8988T (cell line): ENCODE results near the gene C8G.
A peak's percentile ranks its signal among the peaks of the same experiment; 100 is the strongest.

ENCODE experiments used
- DNase-seq: peaks from one replicate; pipeline ENCODE4 v3.0.0; 2011

Gene C8G

GRCh38 chr9:136944519-136945332 is at the start of gene C8G, which contains the start of gene FBXW5:
C8G (plus strand) TSS chr9:136945243; CDS start chr9:136945321, 78 bp downstream.
FBXW5 (minus strand) TSS chr9:136944738; CDS start chr9:136944083, 655 bp downstream.
- DNase-seq, result peak; percentile 100

GRCh38 chr9:136896027-136896426 is 49.0 kb upstream of the C8G start:
- DNase-seq, result no peak

GRCh38 chr9:136898483-136899100 is 46.5 kb upstream of the C8G start:
- DNase-seq, result no peak

- DNase-seq, result no peak
Observed at GRCh38 chr9:136899196-136899595, 45.8 kb upstream of the C8G start.

- DNase-seq, result no peak
Observed at GRCh38 chr9:136900556-136900955, 44.5 kb upstream of the C8G start.

GRCh38 chr9:136900988-136901515 is 44.0 kb upstream of the C8G start:
- DNase-seq, result peak; percentile 63

- peak; percentile 85 for DNase-seq
Observed at GRCh38 chr9:136901516-136902258, 43.4 kb upstream of the C8G start.

- DNase-seq, result no peak
Observed at GRCh38 chr9:136902259-136902821, 42.7 kb upstream of the C8G start.

- no peak for DNase-seq
Observed at GRCh38 chr9:136903041-136903554, 41.9 kb upstream of the C8G start.

GRCh38 chr9:136906266-136906665 is 38.8 kb upstream of the C8G start:
- no peak for DNase-seq

GRCh38 chr9:136907011-136907914 is 37.8 kb upstream of the C8G start:
- no peak for DNase-seq

- DNase-seq, result no peak
Observed at GRCh38 chr9:136910197-136910900, 34.7 kb upstream of the C8G start.

- DNase-seq, result peak; percentile 71
Observed at GRCh38 chr9:136910901-136911245, 34.2 kb upstream of the C8G start.

GRCh38 chr9:136913701-136914438 is 31.2 kb upstream of the C8G start:
- DNase-seq, result no peak

- no peak for DNase-seq
Observed at GRCh38 chr9:136915632-136916329, 29.3 kb upstream of the C8G start.

- DNase-seq, result no peak
Observed at GRCh38 chr9:136916330-136917184, 28.5 kb upstream of the C8G start.

- DNase-seq, result no peak
Observed at GRCh38 chr9:136917902-136918301, 27.1 kb upstream of the C8G start.

- no peak for DNase-seq
Observed at GRCh38 chr9:136920069-136920468, 25.0 kb upstream of the C8G start.
